Measurements from ENCODE around the gene CEP95. TPM values are rescaled to one million over a fixed set of nuclear protein-coding genes. Genes with fewer than 3 reads are reported as not detected.

The CEP95 gene
- total RNA-seq, 1 donor from 2014 or later: 108 TPM

- no peak overlapping the region for H3K27ac Mint-ChIP-seq
- TF ChIP-seq CTCF (IDR thresholded peaks at IDR 0.05; ENCODE audit: unreplicated experiment): no peak
- H3K36me3 Mint-ChIP-seq (ENCODE audit: insufficient read depth): peaks cover 22% of the 10 kb centered on the region
- DNase-seq (ENCODE audit: low spot score, unreplicated experiment): no peak
- no peaks in the 10 kb centered on the region for H3K27me3 Mint-ChIP-seq
- no peaks in the 10 kb centered on the region for H3K4me1 Mint-ChIP-seq (ENCODE audit: low read depth)
- H3K4me3 Mint-ChIP-seq (ENCODE audit: low read depth): no peak overlapping the region
- no peaks in the 10 kb centered on the region for H3K9me3 Mint-ChIP-seq (ENCODE audit: low read depth)
These were observed 12.8 kb downstream of the CEP95 start for GRCh38 chr17:64519601-64520000.

- Mint-ChIP-seq H3K27ac (no peak overlapping the region), H3K4me3 (ENCODE audit: low read depth) (no peak overlapping the region), H3K36me3 (ENCODE audit: insufficient read depth) (peaks cover 21% of the 10 kb centered on the region), H3K27me3 (no peaks in the 10 kb centered on the region), H3K9me3 (ENCODE audit: low read depth) (no peaks in the 10 kb centered on the region), H3K4me1 (ENCODE audit: low read depth) (no peaks in the 10 kb centered on the region)
- no peak for TF ChIP-seq CTCF (IDR thresholded peaks at IDR 0.05; ENCODE audit: unreplicated experiment)
- no peak for DNase-seq (ENCODE audit: low spot score, unreplicated experiment)
These were observed 13.6 kb downstream of the CEP95 start for GRCh38 chr17:64520359-64520758.

- H3K36me3 Mint-ChIP-seq (ENCODE audit: insufficient read depth): peaks cover 32% of the 10 kb centered on the region
These were observed 21.1 kb downstream of the CEP95 start for GRCh38 chr17:64527914-64528313.

GRCh38 chr17:64529221-64529620 is 22.4 kb downstream of the CEP95 start:
- no peak for TF ChIP-seq CTCF (IDR thresholded peaks at IDR 0.05; ENCODE audit: unreplicated experiment)
- Mint-ChIP-seq H3K4me3 (ENCODE audit: low read depth) (no peak overlapping the region), H3K27me3 (no peaks in the 10 kb centered on the region), H3K9me3 (ENCODE audit: low read depth) (no peaks in the 10 kb centered on the region), H3K27ac (no peak overlapping the region), H3K36me3 (ENCODE audit: insufficient read depth) (peaks cover 27% of the 10 kb centered on the region), H3K4me1 (ENCODE audit: low read depth) (no peaks in the 10 kb centered on the region)
- DNase-seq (ENCODE audit: low spot score, unreplicated experiment): no peak

More at GRCh38 chr17:64527914-64528313, 21.1 kb downstream of the CEP95 start:
- H3K27ac Mint-ChIP-seq: no peak overlapping the region
- no peaks in the 10 kb centered on the region for H3K27me3 Mint-ChIP-seq
- H3K4me1 Mint-ChIP-seq (ENCODE audit: low read depth): no peaks in the 10 kb centered on the region
- no peaks in the 10 kb centered on the region for H3K9me3 Mint-ChIP-seq (ENCODE audit: low read depth)
- DNase-seq (ENCODE audit: low spot score, unreplicated experiment): no peak
- H3K4me3 Mint-ChIP-seq (ENCODE audit: low read depth): no peak overlapping the region
- TF ChIP-seq CTCF (IDR thresholded peaks at IDR 0.05; ENCODE audit: unreplicated experiment): no peak

GRCh38 chr17:64531955-64532371 is 25.2 kb downstream of the CEP95 start:
- Mint-ChIP-seq H3K27ac (no peak overlapping the region), H3K36me3 (ENCODE audit: insufficient read depth) (peaks cover 25% of the 10 kb centered on the region), H3K4me3 (ENCODE audit: low read depth) (no peak overlapping the region), H3K9me3 (ENCODE audit: low read depth) (no peaks in the 10 kb centered on the region), H3K4me1 (ENCODE audit: low read depth) (no peaks in the 10 kb centered on the region), H3K27me3 (no peaks in the 10 kb centered on the region)
- no peak for TF ChIP-seq CTCF (IDR thresholded peaks at IDR 0.05; ENCODE audit: unreplicated experiment)
- DNase-seq (ENCODE audit: low spot score, unreplicated experiment): no peak

Measured in progenitor cell of endocrine pancreas (in vitro differentiated cells).